ENCODE results near the gene TIMP2.

TIMP2 gene

DNA sequence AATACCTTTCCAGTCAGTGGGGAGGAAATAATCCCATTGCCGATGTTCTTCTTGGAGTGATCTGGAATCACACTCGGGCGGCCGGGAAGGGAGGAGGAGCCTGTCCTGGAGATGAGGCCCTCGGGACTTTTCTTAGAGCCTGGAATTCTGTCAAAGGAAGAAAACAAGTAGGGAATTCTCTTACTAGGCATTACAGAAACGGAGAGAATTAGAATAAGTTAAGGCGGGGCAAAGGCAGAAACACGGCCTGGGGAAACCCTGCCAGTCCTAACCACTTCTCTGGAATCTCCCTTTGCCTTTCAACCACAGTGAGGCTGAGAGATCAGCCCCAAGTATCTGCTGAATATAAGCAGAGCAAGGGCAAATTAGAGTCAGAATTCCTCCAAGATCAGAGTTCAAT, 112.3 kb downstream of the TIMP2 start:
- H3K4me3 ChIP-seq (ENCODE audit: low read depth, low read length), result no peak overlapping the region
- TF ChIP-seq, protein P1, sequence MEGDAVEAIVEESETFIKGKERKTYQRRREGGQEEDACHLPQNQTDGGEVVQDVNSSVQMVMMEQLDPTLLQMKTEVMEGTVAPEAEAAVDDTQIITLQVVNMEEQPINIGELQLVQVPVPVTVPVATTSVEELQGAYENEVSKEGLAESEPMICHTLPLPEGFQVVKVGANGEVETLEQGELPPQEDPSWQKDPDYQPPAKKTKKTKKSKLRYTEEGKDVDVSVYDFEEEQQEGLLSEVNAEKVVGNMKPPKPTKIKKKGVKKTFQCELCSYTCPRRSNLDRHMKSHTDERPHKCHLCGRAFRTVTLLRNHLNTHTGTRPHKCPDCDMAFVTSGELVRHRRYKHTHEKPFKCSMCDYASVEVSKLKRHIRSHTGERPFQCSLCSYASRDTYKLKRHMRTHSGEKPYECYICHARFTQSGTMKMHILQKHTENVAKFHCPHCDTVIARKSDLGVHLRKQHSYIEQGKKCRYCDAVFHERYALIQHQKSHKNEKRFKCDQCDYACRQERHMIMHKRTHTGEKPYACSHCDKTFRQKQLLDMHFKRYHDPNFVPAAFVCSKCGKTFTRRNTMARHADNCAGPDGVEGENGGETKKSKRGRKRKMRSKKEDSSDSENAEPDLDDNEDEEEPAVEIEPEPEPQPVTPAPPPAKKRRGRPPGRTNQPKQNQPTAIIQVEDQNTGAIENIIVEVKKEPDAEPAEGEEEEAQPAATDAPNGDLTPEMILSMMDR (IDR thresholded peaks at IDR 0.05; ENCODE audit: borderline replicate concordance, insufficient read depth, low read depth, low read length), result no peak

GRCh38 chr17:78808163-78808562, 117.0 kb downstream of the TIMP2 start:
- TF ChIP-seq, protein P1 (IDR thresholded peaks at IDR 0.05; ENCODE audit: borderline replicate concordance, insufficient read depth, low read depth, low read length), result no peak
- no peak overlapping the region for H3K4me3 ChIP-seq (ENCODE audit: low read depth, low read length)

DNA sequence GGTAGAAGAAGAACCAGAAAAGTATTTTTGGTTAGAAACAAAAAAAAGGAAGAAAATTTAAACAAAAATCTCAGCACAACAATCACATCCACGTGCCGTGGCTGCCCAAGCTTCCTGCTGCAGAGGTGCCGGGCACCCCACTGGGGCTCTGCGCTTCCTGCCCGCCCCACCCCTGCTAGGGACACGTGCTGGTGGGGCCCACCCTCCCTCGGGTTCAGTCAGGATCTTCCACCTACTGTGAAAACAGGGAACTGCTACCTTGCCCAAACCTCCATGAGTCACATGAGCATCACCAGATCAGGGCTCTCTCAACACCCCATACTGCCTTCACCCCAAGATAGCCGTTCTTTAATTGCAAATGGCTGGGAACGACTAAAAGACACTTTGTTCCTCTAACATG, 118.7 kb downstream of the TIMP2 start:
- H3K4me3 ChIP-seq (ENCODE audit: low read depth, low read length), result no peak overlapping the region
- TF ChIP-seq, protein P1 (IDR thresholded peaks at IDR 0.05; ENCODE audit: borderline replicate concordance, insufficient read depth, low read depth, low read length), result no peak

DNA sequence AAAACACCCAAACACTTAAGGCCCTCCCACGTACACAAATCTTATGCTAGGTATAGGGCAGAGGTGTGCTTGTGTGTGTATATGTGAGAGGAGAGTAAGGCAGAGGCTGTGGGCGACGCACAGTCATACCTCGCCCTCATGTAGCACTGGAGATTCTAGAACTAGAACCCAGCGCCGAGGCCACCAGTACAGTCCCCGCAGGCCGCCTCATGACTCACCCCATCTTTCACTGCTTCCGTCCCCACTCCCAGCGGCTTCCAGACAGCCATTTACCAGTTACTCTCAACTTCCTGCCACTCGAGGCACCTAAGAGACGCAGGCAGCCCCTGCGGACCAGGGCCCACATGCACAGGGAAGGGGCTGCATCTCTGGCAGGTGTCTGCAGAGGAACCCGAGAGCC, 119.9 kb downstream of the TIMP2 start:
- TF ChIP-seq, protein P1 (IDR thresholded peaks at IDR 0.05; ENCODE audit: borderline replicate concordance, insufficient read depth, low read depth, low read length), result no peak
- no peak overlapping the region for H3K4me3 ChIP-seq (ENCODE audit: low read depth, low read length)

DNA sequence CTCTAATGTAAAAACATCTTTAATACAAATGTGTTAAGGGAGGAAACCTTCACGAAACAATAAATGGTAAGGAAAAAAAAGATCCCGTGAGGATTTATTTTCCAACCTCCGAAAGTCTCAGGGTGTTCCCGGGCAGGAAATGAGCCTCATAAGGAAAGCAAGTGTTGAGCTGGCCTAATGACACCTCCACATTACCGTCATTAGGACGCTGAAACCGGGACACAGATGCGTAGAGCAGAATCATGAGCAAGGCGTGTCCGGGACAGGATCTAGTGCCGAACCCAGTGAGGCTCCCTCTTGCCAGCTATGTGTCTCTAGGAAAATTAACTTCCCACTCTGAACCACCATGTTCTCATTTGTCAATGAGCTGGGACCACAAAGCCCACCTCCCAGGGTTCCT, 120.4 kb downstream of the TIMP2 start:
- TF ChIP-seq, protein P1 (IDR thresholded peaks at IDR 0.05; ENCODE audit: borderline replicate concordance, insufficient read depth, low read depth, low read length), result no peak
- H3K4me3 ChIP-seq (ENCODE audit: low read depth, low read length), result no peak overlapping the region

GRCh38 chr17:78803186-78803845, 121.9 kb downstream of the TIMP2 start:
- no peak overlapping the region for H3K4me3 ChIP-seq (ENCODE audit: low read depth, low read length)
- TF ChIP-seq, protein P1 (IDR thresholded peaks at IDR 0.05; ENCODE audit: borderline replicate concordance, insufficient read depth, low read depth, low read length), result no peak

All from GM12875 (cell line).